HG03571 (cell line): ENCODE measurements around the gene MAD1L1.
"Not testable (repeated sequence)": the region's sequence is repeated elsewhere in the genome, so short reads cannot be mapped to it uniquely, and the experiment has no call there.

Source experiments
- ATAC-seq: cut with Tn5 transposase; IDR thresholded peaks from one replicate; pipeline ENCODE4 v1.9.1; 2021; ENCODE audit not compliant: unreplicated experiment

MAD1L1 gene

DNA sequence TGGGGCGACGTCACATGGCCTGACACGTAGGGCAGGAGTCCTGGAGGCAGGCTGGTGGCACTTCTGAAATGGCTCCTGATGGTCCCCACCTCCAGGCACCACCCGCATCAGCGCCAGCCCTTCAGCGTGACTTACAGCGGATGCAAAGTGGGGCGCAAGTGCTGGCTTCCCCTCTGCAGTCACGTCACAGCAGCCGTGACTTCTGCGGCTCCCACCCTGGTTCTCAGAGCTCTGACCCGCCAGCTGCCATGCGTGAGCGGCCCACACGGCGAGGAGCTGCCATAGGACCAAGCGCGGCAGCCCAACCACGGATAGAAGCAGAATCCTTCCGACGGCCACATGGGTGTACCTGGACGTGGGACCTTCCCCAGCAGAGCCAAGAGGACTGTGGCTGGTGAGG is 403.6 kb downstream of the MAD1L1 start:
- no peak for ATAC-seq

DNA sequence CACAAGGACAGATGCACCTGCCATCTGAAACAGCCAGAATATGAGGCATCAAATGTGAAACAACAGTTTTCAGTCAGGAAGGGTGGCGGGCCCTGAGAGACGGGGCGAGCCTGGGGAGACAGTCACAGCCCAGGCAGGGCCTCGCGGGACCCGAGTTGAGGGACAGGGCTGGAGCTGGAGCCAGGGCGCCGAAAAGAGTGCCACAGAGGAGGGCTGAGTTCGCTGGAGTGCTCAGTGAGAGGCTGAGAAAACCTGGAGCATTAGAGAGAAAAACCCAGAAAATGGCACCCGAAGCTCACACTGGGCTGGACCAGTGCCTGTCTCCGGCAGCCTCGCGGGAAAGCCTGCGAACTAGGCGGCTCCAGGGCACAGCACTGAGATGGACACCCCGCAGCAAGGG is 404.6 kb downstream of the MAD1L1 start:
- not testable (repeated sequence) for ATAC-seq

DNA sequence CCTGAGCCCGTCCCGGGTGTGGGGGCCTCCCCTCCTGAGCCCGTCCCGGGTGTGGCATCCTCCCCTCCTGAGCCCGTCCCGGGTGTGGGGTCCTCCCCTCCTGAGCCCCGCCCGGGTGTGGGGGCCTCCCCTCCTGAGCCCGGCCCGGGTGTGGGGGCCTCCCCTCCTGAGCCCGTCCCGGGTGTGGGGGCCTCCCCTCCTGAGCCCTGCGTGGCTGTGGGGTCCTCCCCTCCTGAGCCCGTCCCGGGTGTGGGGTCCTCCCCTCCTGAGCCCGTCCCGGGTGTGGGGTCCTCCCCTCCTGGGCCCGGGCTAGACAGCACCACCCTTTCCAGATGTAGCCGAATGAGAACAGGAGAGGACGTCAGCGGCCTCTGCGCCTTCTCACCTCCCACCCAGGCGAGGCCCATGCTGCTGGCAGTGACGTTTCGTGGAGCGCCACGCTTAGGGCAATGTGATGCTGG is 405.2 kb downstream of the MAD1L1 start:
- ATAC-seq: not testable (repeated sequence)

DNA sequence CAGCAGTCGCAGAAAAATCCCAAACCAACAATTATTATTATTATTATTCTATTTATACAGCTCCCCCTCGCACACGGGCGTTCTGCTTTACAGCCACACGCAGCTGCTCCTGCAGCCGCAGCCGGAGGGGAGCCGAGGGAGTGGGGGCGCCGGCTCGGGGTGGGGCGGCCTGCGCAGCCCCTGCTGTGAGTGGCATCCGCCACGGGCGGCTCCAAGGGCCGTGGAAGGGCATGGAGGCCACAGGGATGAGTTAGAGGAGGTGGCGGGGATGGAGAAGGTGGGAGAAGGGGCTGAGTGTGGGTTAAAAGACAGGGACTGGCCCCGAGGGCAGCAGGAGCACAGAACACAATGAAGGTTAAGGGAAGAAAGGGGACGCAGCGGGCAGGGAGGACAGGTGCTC is 405.8 kb downstream of the MAD1L1 start:
- ATAC-seq: not testable (repeated sequence)

DNA sequence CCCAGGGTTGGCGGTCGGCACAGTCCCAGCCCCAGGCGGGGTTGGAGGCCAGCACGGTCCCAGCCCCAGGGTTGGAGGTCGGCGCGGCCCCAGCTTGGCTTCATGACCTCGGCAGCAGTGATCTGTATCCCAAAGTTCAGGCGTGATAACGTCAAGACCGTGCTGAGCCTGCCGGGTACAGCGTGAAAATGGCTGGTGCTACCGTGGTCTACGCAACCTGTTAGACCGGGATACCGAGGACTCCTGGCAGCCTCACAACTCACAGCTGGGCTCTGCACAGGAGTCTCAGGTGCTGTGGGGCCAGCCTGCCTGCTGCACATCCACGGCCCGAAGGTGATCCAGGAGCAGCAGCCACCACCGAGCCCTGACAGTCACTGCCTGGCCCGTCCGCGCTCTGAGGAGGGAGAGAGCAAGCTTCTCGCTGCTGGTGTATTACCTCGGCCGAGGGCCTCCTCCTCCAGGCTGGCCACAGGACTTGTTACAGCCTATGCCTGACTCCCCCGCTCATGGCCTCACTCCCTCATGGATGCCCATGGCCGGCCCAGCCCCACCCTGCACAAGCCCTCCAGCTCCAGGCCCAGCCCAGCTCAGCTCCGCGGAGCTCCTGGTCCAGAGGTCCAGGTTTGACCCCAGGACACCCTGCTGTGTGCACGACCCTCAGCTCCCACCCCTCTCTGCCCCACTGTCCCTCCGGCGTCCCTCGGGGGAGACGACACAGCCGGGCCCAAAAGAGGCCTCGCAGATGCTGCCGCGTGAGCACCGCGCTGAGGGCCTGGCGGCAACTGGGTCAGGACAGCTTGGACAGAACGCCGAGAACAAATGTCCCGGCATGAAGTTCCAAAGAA is 406.6 kb downstream of the MAD1L1 start:
- no peak for ATAC-seq

DNA sequence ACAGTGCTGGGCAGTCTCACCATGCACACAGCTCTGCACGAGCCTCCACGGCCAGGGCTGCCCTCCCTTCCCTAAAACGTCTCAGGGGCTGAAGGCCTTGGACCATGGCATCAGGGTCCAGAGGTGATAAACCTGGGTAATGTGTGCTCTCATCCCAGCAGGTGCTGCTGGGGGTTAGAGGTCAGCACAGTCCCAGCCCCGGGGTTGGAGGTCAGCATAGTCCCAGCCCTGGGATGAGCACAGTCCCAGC is 407.2 kb downstream of the MAD1L1 start:
- not testable (repeated sequence) for ATAC-seq

DNA sequence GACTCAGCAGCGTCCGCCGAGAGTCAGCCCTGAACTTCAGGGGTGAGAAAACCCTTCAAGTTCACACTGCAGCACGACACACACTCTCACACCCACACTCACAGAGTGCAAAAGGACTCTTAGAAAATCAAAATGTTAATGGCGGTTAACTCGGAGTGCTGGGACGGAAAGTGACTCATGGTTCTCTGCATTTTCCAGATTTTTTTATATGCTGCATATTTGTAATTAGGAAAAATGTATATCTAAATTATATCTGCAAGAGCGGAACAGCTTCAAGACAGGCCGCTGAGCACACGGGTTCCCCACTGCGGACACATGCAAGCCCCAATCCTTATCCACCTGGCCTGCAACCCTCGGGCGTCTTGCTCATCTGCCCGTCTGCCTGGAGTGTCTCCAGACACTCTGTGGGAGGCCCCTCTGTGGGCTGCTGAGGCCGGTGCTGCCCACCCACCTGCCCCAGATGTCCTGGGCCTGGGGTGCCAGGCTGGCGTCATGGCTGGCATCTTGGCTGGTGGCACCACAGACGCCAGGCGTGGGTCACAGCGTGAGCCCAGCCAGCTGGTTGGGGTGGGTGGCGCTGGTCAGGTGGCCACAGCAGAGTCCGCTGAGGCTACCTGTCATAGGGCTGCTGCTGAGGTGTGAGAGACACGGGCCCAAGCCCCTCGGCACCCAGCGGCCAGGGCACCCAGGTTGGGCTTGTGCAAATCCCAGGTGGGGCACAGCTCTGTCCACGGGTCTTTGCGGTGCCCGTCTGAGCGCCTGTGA is 407.7 kb downstream of the MAD1L1 start:
- ATAC-seq: not testable (repeated sequence)

DNA sequence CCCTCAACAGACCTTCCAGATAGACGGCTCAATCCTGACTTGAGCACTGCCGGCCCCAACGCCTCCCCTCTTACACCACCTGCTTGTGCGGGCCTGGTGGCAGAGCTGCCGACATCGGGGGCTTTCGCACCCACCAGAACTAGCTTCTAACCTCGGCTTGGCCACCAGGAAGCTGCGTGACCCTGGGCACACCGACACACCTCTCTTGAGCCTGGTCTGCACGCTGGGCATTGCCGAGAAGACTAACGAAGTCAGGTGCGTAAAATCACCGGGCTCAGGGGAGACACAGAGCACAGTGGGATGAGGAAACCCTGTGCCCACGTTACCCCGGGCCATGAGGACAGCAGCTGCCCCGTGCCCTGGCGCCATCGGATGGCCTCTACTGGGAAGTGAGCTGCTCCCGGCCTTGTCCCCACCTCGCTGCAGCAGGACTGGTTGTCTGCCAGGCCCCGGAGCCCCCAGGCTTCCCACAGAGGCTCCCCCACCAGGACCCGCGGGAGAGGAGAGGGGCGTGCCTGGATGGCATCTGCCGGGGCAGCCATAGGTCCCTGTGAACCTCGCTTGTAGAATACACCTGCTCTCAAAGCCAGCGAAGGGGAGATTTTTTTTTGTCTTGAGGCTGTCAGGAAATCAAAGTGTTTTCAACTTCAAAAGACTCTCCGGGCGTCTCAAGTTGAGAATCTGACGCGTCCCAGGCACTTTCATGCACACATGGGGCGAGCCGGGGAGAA is 408.4 kb downstream of the MAD1L1 start:
- not testable (repeated sequence) for ATAC-seq

DNA sequence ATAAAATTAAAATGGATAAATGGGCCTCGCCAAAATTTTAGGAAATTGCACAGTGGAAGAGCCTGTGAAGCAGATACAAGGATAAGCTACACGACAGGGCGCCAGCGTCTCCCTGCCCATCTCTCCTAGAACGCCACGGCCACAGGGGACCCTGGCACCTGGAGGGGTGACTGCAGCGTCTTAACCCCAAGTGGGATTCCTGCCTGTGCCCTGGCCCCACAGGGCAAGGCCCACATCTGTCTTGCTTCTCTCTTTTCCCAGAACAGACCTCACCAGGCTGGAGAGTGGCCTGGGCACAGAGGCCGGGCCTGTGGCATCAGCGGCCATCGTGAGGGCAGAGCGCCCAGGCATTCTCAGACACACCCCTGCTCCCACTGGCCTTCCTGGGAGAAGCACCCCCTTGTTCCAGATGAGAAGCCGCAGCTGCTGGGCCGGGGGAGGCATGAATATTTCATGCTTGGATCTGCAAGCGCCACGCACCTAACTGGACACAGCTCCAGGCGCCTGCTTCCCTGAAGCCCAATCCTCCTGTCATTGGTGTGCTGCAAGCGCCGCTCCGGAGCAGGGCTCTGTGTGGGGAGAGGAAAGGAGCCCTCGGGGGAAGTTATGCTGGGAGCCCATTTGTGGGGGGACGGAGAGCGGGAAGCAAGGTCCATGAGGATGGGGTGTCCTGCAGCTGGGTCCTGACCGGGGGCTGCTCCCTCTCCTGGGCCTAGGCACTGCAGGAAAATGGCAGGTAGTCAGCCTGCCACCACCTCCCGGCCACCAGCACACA is 409.2 kb downstream of the MAD1L1 start:
- no peak for ATAC-seq

DNA sequence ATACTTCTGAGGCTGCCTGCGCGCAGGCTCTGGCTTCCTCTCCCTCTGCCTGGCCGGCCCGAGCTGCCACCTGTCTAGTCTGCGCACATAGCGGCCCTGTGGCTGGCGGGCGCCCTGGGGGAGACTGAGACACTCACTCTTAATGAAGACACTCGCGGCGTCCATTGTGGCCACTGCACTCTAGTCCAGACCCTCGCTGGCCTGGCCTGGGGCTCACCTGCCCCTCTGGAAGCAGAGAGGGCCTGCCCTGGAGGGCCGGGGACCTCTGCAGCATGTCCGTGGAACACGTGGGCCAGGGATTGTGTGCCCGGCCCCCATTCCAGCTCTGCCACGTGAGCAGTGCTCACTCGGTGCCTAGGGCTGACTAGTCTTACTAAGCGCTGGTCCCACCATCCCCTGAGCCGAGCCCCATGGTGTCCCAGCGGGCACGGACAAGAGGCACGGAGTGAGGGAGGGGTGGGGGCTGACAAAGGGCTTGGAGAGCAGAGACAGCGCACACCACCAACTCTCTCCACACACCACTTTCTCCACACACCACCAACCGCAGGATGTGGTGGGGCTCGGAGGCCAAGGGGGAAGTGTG is 413.4 kb downstream of the MAD1L1 start:
- ATAC-seq: no peak

DNA sequence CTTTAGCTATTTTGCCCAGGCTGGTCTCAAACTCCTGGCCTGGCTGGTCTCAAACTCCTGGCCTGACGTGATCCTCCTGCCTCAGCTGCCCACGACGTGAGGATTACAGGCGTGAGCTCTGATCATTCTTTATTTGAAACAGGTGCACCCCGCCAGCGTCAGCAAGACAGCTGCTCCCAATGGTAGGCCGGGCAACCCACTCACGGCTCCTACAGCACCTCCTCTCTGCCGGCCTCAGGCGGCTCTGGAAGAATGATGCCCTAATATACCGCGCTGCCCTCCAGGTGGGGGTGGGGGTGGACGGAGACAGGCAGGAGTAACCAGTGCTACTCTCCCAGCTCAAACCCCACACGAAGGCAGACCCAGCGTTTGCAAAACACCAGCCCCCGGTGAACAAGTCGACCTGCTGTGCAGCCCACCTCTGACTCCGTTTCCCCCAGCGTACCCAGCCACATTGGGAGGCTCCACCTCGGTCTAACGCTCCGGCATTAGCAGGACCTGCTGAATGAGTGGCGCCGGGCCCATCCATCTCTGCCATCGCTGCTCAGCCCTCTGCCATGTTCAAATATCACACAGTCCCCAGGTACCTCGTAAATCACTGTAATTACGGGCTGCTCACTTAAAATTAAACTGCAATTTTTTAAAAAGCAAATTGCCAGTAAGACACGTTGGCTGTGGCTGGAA is 414.0 kb downstream of the MAD1L1 start:
- no peak for ATAC-seq

DNA sequence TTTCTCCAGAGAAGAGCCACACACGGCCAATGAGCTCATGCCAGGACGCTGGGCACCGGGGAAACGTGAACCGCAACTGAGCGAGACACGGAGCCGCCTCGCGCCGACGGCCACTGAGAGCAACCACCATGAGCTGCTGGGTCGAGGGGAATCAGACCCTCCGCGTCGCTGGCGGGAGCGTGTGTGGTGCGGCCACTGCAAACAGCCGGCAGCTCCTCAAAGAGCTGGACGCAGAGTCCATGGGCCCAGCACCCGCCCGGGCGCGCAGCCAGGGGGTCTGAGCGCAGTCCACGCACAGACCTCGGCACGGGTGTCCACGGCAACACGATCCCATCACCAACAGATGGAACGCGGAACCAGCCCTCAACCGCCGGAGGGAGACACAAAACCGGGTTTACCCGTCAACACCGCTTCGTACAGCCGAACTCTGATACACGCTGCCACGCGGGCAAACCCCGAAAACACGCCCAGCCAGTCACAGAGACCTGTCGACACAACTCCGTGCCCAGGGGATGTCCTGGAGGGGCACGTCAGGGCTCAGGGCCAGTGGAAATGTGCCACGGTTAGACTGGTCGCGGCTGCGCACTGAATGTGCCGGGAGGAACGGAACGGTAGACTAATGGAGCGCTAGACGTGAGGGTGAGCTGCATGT is 415.6 kb downstream of the MAD1L1 start:
- ATAC-seq: no peak

DNA sequence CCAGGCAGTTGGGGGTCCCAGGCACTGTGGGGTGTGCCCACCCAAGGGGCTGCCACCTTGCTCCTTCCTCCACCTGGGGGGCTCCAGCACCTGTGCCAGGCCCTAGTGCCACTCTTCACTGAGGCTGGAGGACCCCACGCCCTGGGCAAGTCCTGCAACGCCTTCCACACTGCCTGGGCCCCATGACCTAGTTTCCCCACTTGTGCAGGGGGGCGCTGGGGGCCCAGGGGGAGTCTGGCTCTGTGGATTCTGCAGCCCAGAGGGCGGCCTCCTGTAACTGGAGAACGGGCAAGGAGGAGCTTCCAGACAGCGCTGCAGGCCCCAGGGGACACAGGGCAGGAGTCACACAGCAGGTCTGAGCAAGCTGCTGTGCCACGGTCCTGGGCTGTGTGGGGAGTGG is 416.3 kb downstream of the MAD1L1 start:
- not testable (repeated sequence) for ATAC-seq

DNA sequence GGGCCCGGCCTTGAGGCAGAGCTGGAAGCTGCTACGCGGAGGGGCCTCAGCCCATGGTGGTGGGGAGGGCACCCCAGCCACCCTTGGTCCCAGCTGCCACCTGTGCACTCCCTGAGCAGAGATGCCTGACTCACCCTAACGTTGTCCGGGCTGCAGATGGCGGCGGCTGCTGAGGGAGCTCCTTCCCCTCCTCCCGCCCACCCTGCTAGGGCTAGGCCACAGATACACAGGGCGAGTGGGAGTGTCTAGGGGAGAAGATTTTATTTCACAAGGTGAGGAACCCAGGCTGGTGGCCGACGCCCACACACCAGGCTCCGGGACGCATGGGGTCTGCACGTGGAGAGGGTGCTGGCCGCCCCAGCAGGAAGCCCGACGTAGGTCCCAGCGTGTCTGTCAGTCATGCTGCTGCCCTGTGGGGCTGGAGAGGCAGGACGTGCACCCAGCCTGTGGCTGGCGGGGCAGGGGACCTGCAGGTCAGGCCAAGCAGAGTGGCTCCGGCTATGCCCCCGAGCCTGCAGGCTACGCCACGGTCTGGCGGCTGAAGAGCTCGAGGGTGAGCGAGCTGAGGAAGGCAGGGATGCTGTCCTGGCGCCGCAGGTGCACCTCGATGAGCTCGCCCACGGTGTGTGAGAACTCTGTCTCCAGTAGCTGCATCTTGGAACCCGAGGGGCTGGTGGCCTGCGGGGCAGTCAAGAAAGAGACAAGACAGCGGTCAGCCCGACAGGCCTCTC is 417.0 kb downstream of the MAD1L1 start:
- ATAC-seq: not testable (repeated sequence)

DNA sequence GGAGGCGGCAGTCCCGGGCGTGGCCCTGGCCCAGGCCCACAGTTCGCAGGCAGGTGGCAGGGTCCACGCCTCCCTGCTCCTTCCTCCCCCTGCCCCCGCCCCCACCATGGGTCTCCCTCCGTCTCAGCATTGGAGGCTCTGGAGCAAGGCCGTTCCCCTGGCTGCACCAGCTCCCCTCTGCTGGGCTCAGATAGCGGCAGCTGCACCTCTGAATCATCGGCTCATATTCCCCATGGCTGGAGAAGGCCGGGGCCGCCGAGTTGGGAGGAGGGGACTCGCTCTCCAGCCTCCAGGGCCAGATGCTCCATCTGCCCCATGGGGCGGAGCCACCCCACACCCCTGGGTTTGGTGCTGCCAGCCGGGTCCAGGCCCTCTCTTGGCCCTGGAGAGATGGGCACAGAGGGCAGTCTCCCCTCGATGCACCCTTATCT is 417.7 kb downstream of the MAD1L1 start:
- no peak for ATAC-seq

DNA sequence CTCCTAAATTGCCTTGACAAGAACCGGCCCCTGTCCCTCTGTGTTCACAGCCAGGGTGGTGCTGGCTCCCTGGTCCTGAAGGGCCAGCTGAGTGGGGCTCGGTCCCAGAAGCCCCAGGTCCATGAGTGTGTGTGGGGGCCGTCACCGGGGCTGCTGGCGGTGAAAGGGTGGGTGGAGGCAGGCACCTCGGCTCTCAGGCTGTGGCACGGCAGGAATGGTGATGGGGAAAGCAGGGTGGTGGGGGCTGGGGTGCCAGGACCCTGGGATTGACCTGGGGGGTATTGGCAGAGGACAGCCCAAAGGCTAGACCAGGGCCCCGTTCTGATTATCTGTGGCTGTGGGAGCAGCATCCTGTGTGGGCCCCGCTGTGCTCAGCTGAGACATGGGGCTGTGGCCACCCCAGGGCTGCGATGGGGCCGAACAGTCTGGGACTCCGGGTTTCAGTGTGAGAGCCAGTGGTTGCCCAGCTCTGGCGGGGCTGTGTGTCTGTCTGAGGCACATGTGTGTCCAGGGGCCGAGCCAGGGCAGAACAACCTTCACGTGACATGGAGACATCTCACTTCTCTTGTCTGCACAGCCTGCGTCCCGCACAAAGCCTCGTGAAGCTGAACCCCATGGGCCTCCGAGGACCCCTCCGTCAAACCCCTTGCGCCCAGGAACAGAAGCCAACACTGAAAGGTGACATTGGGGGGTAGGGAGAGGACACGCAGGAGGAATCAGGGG is 418.5 kb downstream of the MAD1L1 start:
- no peak for ATAC-seq

DNA sequence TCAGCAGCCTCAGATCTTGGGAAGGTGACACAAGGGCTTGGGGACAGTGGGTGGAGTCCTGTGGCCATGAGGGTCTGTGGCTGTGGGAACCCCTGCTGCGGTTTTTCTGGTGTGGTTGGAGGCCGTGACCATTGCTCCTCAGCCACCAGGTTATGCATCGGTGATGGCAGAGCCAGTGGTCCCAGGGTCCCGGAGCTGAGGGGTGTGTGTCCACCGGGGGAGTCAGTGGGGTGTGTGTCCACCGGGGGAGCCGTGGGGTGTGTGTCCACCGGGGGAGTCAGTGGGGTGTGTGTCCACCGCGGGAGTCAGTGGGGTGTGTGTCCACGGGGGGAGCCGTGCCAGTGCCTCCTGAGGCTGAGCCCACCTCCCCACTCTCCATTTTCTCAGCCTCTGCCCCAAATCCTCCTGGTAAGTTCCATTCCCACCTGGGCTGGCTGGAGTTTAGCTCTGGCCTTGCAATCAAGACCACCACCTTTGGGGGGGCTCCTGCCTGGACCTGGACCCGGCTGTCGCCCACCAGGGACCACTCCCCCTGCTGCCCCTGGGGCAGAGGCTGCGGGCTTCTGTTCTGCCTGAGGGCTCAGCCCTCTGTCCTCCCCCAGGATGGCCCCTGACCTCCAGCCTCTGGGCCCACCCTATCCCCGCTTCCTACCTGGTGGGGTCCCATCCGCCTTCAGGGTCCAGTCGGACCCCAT is 419.2 kb downstream of the MAD1L1 start:
- no peak for ATAC-seq
